Measurements from ENCODE around the gene TARM1.
"Not testable (repeated sequence)": the region's sequence is repeated elsewhere in the genome, so short reads cannot be mapped to it uniquely, and the experiment has no call there.

Gene TARM1

GRCh38 chr19:54047616-54048015, 33.5 kb downstream of the TARM1 start:
- H3K36me3 ChIP-seq (ENCODE audit: control insufficient read depth, insufficient read depth, low read length), result no peaks in the 10 kb centered on the region
- no peak for DNase-seq (ENCODE audit: extremely low read depth, insufficient read length)
- no peaks in the 10 kb centered on the region for H3K27me3 ChIP-seq (replicated peaks; ENCODE audit: control insufficient read depth, insufficient read depth, low read length)
- H3K4me3 ChIP-seq (replicated peaks; ENCODE audit: low read depth, low read length), result no peak overlapping the region
- TF ChIP-seq CTCF (IDR thresholded peaks at IDR 0.05; ENCODE audit: insufficient read depth, low read length, poor library complexity, severe bottlenecking), result no peak

GRCh38 chr19:54045771-54046170, 35.4 kb downstream of the TARM1 start:
- DNase-seq (ENCODE audit: extremely low read depth, insufficient read length), result no peak
- H3K27me3 ChIP-seq (replicated peaks; ENCODE audit: control insufficient read depth, insufficient read depth, low read length), result no peaks in the 10 kb centered on the region
- no peak overlapping the region for H3K4me3 ChIP-seq (replicated peaks; ENCODE audit: low read depth, low read length)
- H3K36me3 ChIP-seq (ENCODE audit: control insufficient read depth, insufficient read depth, low read length), result no peaks in the 10 kb centered on the region
- no peak for TF ChIP-seq CTCF (IDR thresholded peaks at IDR 0.05; ENCODE audit: insufficient read depth, low read length, poor library complexity, severe bottlenecking)

GRCh38 chr19:54042989-54043388, 38.2 kb downstream of the TARM1 start:
- TF ChIP-seq CTCF (IDR thresholded peaks at IDR 0.05; ENCODE audit: insufficient read depth, low read length, poor library complexity, severe bottlenecking), result no peak

GRCh38 chr19:54041969-54042606, 39.1 kb downstream of the TARM1 start:
- Histone ChIP-seq H3K36me3 (ENCODE audit: control insufficient read depth, insufficient read depth, low read length) (no peaks in the 10 kb centered on the region), H3K4me3 (replicated peaks; ENCODE audit: low read depth, low read length) (no peak overlapping the region), H3K27me3 (replicated peaks; ENCODE audit: control insufficient read depth, insufficient read depth, low read length) (no peaks in the 10 kb centered on the region)
- TF ChIP-seq CTCF (IDR thresholded peaks at IDR 0.05; ENCODE audit: insufficient read depth, low read length, poor library complexity, severe bottlenecking), result no peak
- DNase-seq (ENCODE audit: extremely low read depth, insufficient read length), result no peak

More at GRCh38 chr19:54042989-54043388, 38.2 kb downstream of the TARM1 start:
- H3K4me3 ChIP-seq (replicated peaks; ENCODE audit: low read depth, low read length), result no peak overlapping the region
- no peaks in the 10 kb centered on the region for H3K27me3 ChIP-seq (replicated peaks; ENCODE audit: control insufficient read depth, insufficient read depth, low read length)
- no peak for DNase-seq (ENCODE audit: extremely low read depth, insufficient read length)
- no peaks in the 10 kb centered on the region for H3K36me3 ChIP-seq (ENCODE audit: control insufficient read depth, insufficient read depth, low read length)

GRCh38 chr19:54040003-54040402, 41.2 kb downstream of the TARM1 start:
- Histone ChIP-seq H3K36me3 (ENCODE audit: control insufficient read depth, insufficient read depth, low read length) (no peaks in the 10 kb centered on the region), H3K27me3 (replicated peaks; ENCODE audit: control insufficient read depth, insufficient read depth, low read length) (no peaks in the 10 kb centered on the region), H3K4me3 (replicated peaks; ENCODE audit: low read depth, low read length) (no peak overlapping the region)
- no peak for DNase-seq (ENCODE audit: extremely low read depth, insufficient read length)
- TF ChIP-seq CTCF (IDR thresholded peaks at IDR 0.05; ENCODE audit: insufficient read depth, low read length, poor library complexity, severe bottlenecking), result no peak

- H3K4me3 ChIP-seq (replicated peaks; ENCODE audit: low read depth, low read length); H3K27me3 ChIP-seq (replicated peaks; ENCODE audit: control insufficient read depth, insufficient read depth, low read length); DNase-seq (ENCODE audit: extremely low read depth, insufficient read length); H3K36me3 ChIP-seq (ENCODE audit: control insufficient read depth, insufficient read depth, low read length): not testable (repeated sequence)
These were observed 44.6 kb downstream of the TARM1 start for GRCh38 chr19:54036542-54036941.
